SK-N-MC (cell line): ENCODE results near the gene GATM.

Experiments
- EZH2 ChIP-seq: fragments of 200-600 bp; sonication (generic); IDR thresholded peaks from one replicate; pipeline ENCODE4 v1.6.1; 2017; ENCODE audit warnings: antibody characterized with exemption
- FOXP2 ChIP-seq: optimal IDR thresholded peaks from 2 replicates; pipeline ENCODE3; 2011; ENCODE audit warnings: mild to moderate bottlenecking, moderate library complexity; ENCODE audit not compliant: insufficient read depth; ENCODE audit errors: extremely low read length, control extremely low read depth
- POLR2AphosphoS5 ChIP-seq: IDR thresholded peaks from 2 replicates; pipeline ENCODE4 v1.6.1; 2012; ENCODE audit warnings: mild to moderate bottlenecking, low read depth, low read length, borderline replicate concordance

DNA sequence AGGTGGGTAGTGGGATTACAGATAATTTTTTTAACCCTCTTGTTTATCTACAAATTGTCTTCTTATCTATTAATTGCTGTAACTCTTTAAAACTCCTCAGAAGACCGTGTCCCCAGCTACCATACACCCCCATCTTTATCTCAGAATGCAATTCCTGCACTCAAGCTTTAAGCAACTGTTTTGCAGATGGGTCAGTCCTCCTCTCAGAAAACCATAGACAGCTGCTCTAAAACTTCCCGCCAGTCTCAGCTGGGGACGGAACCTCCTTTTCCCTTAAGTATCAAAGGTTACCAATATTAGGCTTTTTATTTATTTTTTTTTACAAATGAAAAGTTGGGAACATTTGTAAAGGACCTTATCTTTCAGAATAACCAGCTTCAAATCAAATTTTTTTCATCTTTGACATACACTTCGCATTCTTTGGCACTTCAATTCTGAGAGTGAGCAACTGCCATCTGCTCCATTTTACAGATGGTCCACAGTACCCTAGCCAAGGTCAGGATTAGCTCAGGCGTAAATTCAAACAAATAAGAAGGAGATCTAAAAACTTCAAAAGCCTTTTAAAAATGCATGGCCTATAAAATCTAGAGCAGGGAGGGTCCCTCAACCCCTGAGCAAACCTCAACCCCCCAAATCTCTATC, 1.3 kb downstream of the GATM start:
- TF ChIP-seq POLR2AphosphoS5 (no peak), EZH2 (no peak), FOXP2 (no peak)
